ENCODE measurements around the gene NID1.

DNA sequence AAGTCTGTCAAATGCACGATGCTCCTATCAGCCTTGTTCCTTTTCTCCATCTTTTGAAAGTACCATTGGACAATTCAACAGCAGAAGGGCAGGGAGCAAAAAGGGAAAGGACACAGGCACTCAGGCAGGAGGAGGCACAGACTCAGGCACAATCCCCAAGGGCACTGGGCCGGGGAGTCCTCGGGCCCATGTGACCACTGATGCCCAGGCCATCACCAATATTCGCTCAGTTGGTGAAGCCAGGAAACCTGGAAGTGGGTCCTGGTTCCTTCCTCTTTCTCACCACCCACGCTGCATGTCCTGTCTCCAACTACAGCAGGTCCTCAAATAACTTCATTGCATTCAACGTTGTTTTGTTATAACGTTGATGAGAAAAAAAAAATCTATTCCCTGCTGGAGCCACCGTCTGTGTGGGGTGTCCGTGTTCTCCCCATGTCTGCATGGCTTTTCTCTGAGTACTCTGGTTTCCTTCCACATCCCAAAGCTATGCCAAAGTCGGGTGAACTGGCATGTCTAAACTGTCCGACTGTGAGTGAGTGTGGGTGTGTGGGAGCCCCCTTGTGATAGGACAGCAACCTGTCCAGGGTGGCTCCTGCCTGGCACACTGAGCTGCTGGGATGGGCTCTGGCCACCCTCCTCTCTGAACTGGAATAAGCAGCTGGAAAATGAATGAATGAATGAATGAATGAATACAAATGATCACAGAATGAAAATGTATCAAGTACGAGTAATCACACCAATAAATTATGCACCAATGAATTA lies 12.5 kb downstream of the NID1 start:
- TF ChIP-seq, protein P1, sequence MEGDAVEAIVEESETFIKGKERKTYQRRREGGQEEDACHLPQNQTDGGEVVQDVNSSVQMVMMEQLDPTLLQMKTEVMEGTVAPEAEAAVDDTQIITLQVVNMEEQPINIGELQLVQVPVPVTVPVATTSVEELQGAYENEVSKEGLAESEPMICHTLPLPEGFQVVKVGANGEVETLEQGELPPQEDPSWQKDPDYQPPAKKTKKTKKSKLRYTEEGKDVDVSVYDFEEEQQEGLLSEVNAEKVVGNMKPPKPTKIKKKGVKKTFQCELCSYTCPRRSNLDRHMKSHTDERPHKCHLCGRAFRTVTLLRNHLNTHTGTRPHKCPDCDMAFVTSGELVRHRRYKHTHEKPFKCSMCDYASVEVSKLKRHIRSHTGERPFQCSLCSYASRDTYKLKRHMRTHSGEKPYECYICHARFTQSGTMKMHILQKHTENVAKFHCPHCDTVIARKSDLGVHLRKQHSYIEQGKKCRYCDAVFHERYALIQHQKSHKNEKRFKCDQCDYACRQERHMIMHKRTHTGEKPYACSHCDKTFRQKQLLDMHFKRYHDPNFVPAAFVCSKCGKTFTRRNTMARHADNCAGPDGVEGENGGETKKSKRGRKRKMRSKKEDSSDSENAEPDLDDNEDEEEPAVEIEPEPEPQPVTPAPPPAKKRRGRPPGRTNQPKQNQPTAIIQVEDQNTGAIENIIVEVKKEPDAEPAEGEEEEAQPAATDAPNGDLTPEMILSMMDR (conservative IDR thresholded peaks at IDR 0.05; ENCODE audit: low read length), result no peak
- no peak for TF ChIP-seq EZH2phosphoT487 (IDR thresholded peaks at IDR 0.05; ENCODE audit: borderline replicate concordance, low read depth, low read length)

Data from OCI-LY7 (cell line).